Transverse colon (tissue), 4 donors: ENCODE results near the gene BCAR3. TPM values are rescaled to one million over a fixed set of nuclear protein-coding genes. Genes with fewer than 3 reads are reported as not detected.
"Not testable (repeated sequence)": the region's sequence is repeated elsewhere in the genome, so short reads cannot be mapped to it uniquely, and the experiment has no call there.

Experiments
- DNase-seq: peaks from one replicate; pipeline ENCODE4 v3.0.0-alpha.2; 2019
- H3K27ac ChIP-seq, 4 donors: fragments of 200-600 bp; sonication (generic); 2 replicates each; pipeline ENCODE4 v1.5.1; 2016 to 2018; ENCODE audit warnings: inconsistent platforms in 4 of 4
- H3K27me3 ChIP-seq: fragments of 200-600 bp; sonication (generic); 2 replicates; pipeline ENCODE4 v1.5.1; 2017; ENCODE audit warnings: inconsistent platforms
- H3K36me3 ChIP-seq, 4 donors: fragments of 200-600 bp; sonication (generic); 2 replicates each; pipeline ENCODE4 v1.5.1; 2017 to 2019; ENCODE audit warnings: inconsistent platforms in 4 of 4
- H3K4me1 ChIP-seq, 4 donors: fragments of 200-600 bp; sonication (generic); 2 replicates each; pipeline ENCODE4 v1.5.1; 2017 to 2020; ENCODE audit warnings: inconsistent platforms in 4 of 4
- H3K4me3 ChIP-seq, 4 donors: fragments of 200-600 bp; sonication (generic); 1 replicate in 1 of 4; 2 replicates in 3 of 4; pipeline versions ENCODE4 v1.5.1 to v1.6.1; 2017 to 2019; ENCODE audit warnings: inconsistent platforms in 4 of 4
- H3K9me3 ChIP-seq, 2 donors: fragments of 200-600 bp; sonication (generic); 2 replicates each; pipeline ENCODE4 v1.5.1; 2017 to 2019; ENCODE audit warnings: inconsistent platforms in 2 of 2
- CTCF ChIP-seq, 5 experiments: fragments of 200-600 bp in 3 of 5; fragments of 450-650 bp in 2 of 5; sonication (generic) in 3 of 5; IDR thresholded peaks; 1 replicate in 2 of 5; 2 replicates in 3 of 5; pipeline ENCODE4 v1.5.1; 2016 to 2017; ENCODE audit warnings: antibody characterized with exemption in 5 of 5, inconsistent platforms in 3 of 5, mild to moderate bottlenecking in 2 of 5, moderate library complexity in 1 of 5
- EP300 ChIP-seq: sonication (generic); formaldehyde crosslinking; IDR thresholded peaks from one replicate; pipeline ENCODE4 v1.6.1; 2017; ENCODE audit warnings: antibody characterized with exemption, low read depth
- POLR2A ChIP-seq: fragments of 450-650 bp; IDR thresholded peaks from one replicate; pipeline ENCODE4 v1.6.1; 2016; ENCODE audit warnings: antibody characterized with exemption, mild to moderate bottlenecking, moderate library complexity
- POLR2AphosphoS5 ChIP-seq, 3 donors: sonication (generic); formaldehyde crosslinking; IDR thresholded peaks; one replicate each; pipeline ENCODE4 v1.6.1; 2016; ENCODE audit warnings: antibody characterized with exemption in 3 of 3
- WGBS, 2 donors: methylation state at CpG; one replicate each; pipeline ENCODE4 v1.1.5; 2018; ENCODE audit warnings: low coverage in 1 of 2; 5-methylcytosine and 5-hydroxymethylcytosine counted together
- in situ Hi-C, 4 donors: fragments of 200-750 bp; cut with MboI; loops; one replicate each; pipeline versions ENCODE4 v1.15.0 to v1.15.1; 2017; ENCODE audit warnings: low sequenced_read_pairs in 3 of 4, low pct_ligation_motif_present in 1 of 4, low pct_unique_long_range_greater_than_20kb in 1 of 4
- intact Hi-C: fragments of 100-400 bp; cut with DNase I; formaldehyde crosslinking; loops from one replicate; pipeline ENCODE4 v1.15.1; 2023; ENCODE audit warnings: low total_unique reads
- total RNA-seq, 4 donors: library from RNA; depleted of rRNA; stranded (reverse); fragments of >200 nt; gene quantifications; one replicate each; pipeline ENCODE4 v1.1.0, GENCODE V29; 2016

The BCAR3 gene
- total RNA-seq, 4 donors from 2014 or later = 12.3 to 71.7 (median 40.5) TPM

DNA sequence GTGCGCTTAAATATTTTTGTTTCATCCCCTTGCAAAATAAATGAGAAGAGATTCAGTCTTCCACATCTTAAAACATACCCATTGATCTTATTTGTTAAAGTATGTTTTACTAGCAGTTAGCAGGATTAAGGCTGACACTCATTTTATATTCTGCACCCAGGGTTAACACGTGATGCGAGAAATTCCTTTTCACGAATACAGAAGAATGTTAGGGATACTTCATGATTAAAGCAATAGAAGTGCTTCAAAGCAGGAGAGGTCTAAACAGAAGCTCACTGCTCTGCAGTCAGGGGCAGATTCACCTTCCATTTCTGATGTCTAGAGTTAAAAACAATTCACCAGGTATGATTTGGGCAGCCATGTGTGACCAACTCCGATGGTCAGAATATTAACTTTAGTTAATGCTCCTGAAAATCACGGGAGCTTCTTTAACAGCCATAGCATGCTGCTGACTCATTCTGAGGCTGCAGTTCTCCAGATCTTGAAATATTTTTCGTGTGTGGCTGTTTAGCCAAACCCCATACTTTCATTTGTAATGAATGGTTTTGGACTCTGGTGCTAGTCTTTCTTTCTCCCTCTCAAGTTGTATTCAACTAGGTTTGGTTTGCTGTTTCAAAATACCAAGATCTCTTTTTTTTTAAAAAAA, 19.7 kb downstream of the BCAR3 start:
- Histone ChIP-seq H3K4me3 (no peak overlapping the region), H3K27ac (peak overlapping the region; percentile 13 to 54 (median 30)), H3K9me3 (no peaks in the 10 kb centered on the region), H3K4me1 (peaks cover 0 to 30% (median 0%) of the 10 kb centered on the region in 4 donors), H3K27me3 (no peaks in the 10 kb centered on the region), H3K36me3 (no peaks in the 10 kb centered on the region)
- in situ Hi-C loops (no loop called here), intact Hi-C loops (no loop called here)
- DNase-seq = no peak
- 59 to 64% methylated on average over 7 of the region's 7 CpGs for WGBS, 2 donors
- no peak for TF ChIP-seq CTCF (IDR thresholded peaks at IDR 0.05)
- no peak for TF ChIP-seq POLR2A

GRCh38 chr1:93661341-93661740, 20.3 kb downstream of the BCAR3 start:
- in situ Hi-C loops, intact Hi-C loops, H3K9me3 ChIP-seq, H3K36me3 ChIP-seq, H3K4me3 ChIP-seq, H3K27me3 ChIP-seq, DNase-seq: not testable (repeated sequence)
- H3K27ac ChIP-seq = peak overlapping the region in 2 of 4 donors; percentile 33 to 54
- peaks cover 0 to 30% (median 0%) of the 10 kb centered on the region in 4 donors for H3K4me1 ChIP-seq
- WGBS, 2 donors = 96 to 100% methylated on average over 8 to 9 of the region's 9 CpGs

GRCh38 chr1:93659822-93660503, 21.7 kb downstream of the BCAR3 start:
- no peaks in the 10 kb centered on the region for H3K27me3 ChIP-seq
- TF ChIP-seq POLR2AphosphoS5 (IDR thresholded peaks at IDR 0.05) (no peak), POLR2A (no peak), EP300 (no peak), CTCF (IDR thresholded peaks at IDR 0.05) (no peak)
- no peak overlapping the region for H3K27ac ChIP-seq
- H3K9me3 ChIP-seq = no peaks in the 10 kb centered on the region
- no peaks in the 10 kb centered on the region for H3K36me3 ChIP-seq
- in situ Hi-C loops = no loop called here
- H3K4me3 ChIP-seq = no peak overlapping the region
- no peak for DNase-seq
- intact Hi-C loops = no loop called here
- WGBS, 2 donors = 85 to 88% methylated on average over 8 to 9 of the region's 9 CpGs
- peaks cover 0 to 25% (median 0%) of the 10 kb centered on the region in 4 donors for H3K4me1 ChIP-seq

GRCh38 chr1:93658188-93658587, 23.4 kb downstream of the BCAR3 start:
- no peaks in the 10 kb centered on the region for H3K36me3 ChIP-seq
- peaks cover 0 to 14% (median 0%) of the 10 kb centered on the region in 4 donors for H3K4me1 ChIP-seq
- TF ChIP-seq EP300 = no peak
- TF ChIP-seq POLR2AphosphoS5 (IDR thresholded peaks at IDR 0.05) = no peak
- TF ChIP-seq POLR2A = no peak
- no peak for TF ChIP-seq CTCF (IDR thresholded peaks at IDR 0.05)
- no peaks in the 10 kb centered on the region for H3K9me3 ChIP-seq
- no peak overlapping the region for H3K4me3 ChIP-seq
- H3K27ac ChIP-seq = no peak overlapping the region
- in situ Hi-C loops (no loop called here), intact Hi-C loops (no loop called here)
- no peaks in the 10 kb centered on the region for H3K27me3 ChIP-seq
- whole genome bisulfite sequencing, 2 donors = 96 to 97% methylated on average over 5 of the region's 5 CpGs
- DNase-seq = no peak
